Measurements from ENCODE around the gene INHBB. TPM values are rescaled to one million over a fixed set of nuclear protein-coding genes. Genes with fewer than 3 reads are reported as not detected.

INHBB gene
- total RNA-seq, 1 donor from 2014 or later = 0.62 TPM

DNA sequence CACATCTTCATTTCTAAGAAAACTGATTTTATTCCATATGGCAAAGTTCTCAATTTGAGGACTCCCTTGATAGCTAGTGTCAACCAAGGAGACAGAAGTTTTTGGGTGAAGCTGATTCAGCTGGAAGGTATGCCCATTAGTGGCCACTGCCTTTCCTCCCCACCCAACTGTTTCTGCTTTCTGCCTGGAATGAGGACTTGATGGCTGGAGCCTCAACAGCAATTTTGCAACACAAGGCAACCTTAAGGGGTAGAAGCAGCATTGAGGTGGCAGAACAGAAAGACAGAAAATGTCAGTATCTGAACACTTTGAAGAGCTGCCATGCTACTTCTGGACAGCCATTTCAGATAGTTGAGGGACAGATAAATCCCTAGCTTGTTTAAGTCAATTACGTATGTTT, 47.0 kb downstream of the INHBB start:
- Mint-ChIP-seq H3K27ac (ENCODE audit: unreplicated experiment) (no peak overlapping the region), H3K27me3 (ENCODE audit: unreplicated experiment) (peaks cover 18% of the 10 kb centered on the region), H3K36me3 (ENCODE audit: unreplicated experiment) (no peaks in the 10 kb centered on the region), H3K4me3 (ENCODE audit: unreplicated experiment) (no peak overlapping the region), H3K9me3 (ENCODE audit: unreplicated experiment) (no peaks in the 10 kb centered on the region), H3K4me1 (ENCODE audit: unreplicated experiment) (peaks cover 3% of the 10 kb centered on the region)
- TF ChIP-seq, protein P1, sequence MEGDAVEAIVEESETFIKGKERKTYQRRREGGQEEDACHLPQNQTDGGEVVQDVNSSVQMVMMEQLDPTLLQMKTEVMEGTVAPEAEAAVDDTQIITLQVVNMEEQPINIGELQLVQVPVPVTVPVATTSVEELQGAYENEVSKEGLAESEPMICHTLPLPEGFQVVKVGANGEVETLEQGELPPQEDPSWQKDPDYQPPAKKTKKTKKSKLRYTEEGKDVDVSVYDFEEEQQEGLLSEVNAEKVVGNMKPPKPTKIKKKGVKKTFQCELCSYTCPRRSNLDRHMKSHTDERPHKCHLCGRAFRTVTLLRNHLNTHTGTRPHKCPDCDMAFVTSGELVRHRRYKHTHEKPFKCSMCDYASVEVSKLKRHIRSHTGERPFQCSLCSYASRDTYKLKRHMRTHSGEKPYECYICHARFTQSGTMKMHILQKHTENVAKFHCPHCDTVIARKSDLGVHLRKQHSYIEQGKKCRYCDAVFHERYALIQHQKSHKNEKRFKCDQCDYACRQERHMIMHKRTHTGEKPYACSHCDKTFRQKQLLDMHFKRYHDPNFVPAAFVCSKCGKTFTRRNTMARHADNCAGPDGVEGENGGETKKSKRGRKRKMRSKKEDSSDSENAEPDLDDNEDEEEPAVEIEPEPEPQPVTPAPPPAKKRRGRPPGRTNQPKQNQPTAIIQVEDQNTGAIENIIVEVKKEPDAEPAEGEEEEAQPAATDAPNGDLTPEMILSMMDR (IDR thresholded peaks at IDR 0.05) = no peak
- no peak for DNase-seq (ENCODE audit: extremely low spot score, unreplicated experiment)

DNA sequence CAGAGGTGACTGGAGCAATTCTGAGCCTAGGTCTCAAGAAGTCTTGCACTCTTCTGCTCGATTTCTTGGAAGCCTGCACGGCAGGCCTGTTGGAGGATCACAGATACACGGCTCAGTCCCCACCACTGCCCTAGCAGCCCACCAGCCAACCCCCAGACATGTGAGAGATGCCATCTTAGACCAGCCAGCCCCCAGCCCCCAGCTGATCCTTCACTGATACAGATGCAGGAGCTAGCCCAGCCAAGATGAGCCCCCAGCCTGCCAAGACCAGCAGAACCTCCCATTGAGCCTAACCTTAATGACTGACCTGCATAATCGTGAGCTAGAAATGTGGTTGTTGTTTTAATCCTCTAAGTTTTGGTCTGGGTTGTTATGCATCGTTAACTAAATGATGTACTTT, 47.5 kb downstream of the INHBB start:
- no peak overlapping the region for H3K27ac Mint-ChIP-seq (ENCODE audit: unreplicated experiment)
- no peak overlapping the region for H3K4me3 Mint-ChIP-seq (ENCODE audit: unreplicated experiment)
- peaks cover 7% of the 10 kb centered on the region for H3K4me1 Mint-ChIP-seq (ENCODE audit: unreplicated experiment)
- TF ChIP-seq, protein P1 (IDR thresholded peaks at IDR 0.05) = no peak
- peaks cover 18% of the 10 kb centered on the region for H3K27me3 Mint-ChIP-seq (ENCODE audit: unreplicated experiment)
- peak; percentile 71 for DNase-seq (ENCODE audit: extremely low spot score, unreplicated experiment)
- H3K36me3 Mint-ChIP-seq (ENCODE audit: unreplicated experiment) = no peaks in the 10 kb centered on the region
- H3K9me3 Mint-ChIP-seq (ENCODE audit: unreplicated experiment) = no peaks in the 10 kb centered on the region

DNA sequence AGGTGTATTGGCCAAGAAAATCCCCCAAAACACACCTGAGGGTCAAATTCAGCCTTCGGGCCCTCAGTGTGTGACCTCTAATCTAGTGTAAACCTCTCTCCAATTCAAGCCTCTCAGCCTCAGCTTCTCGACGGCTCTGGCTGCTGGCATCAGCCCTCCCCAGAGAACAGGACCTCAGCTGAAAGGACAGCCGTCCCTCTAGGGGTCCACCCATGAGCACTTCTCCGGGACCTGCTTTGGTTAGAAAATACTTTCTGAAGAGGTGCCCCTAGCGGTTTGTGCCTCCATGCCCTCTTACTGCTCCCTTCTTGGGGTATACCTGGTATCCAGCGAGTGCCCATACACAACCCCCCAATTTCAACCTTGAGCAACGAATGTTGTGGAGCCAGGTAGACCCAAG, 48.8 kb downstream of the INHBB start:
- Mint-ChIP-seq H3K4me3 (ENCODE audit: unreplicated experiment) (no peak overlapping the region), H3K9me3 (ENCODE audit: unreplicated experiment) (no peaks in the 10 kb centered on the region), H3K27ac (ENCODE audit: unreplicated experiment) (no peak overlapping the region), H3K36me3 (ENCODE audit: unreplicated experiment) (no peaks in the 10 kb centered on the region), H3K27me3 (ENCODE audit: unreplicated experiment) (peaks cover 15% of the 10 kb centered on the region), H3K4me1 (ENCODE audit: unreplicated experiment) (peaks cover 8% of the 10 kb centered on the region)
- DNase-seq (ENCODE audit: extremely low spot score, unreplicated experiment) = no peak
- TF ChIP-seq, protein P1 (IDR thresholded peaks at IDR 0.05) = no peak

DNA sequence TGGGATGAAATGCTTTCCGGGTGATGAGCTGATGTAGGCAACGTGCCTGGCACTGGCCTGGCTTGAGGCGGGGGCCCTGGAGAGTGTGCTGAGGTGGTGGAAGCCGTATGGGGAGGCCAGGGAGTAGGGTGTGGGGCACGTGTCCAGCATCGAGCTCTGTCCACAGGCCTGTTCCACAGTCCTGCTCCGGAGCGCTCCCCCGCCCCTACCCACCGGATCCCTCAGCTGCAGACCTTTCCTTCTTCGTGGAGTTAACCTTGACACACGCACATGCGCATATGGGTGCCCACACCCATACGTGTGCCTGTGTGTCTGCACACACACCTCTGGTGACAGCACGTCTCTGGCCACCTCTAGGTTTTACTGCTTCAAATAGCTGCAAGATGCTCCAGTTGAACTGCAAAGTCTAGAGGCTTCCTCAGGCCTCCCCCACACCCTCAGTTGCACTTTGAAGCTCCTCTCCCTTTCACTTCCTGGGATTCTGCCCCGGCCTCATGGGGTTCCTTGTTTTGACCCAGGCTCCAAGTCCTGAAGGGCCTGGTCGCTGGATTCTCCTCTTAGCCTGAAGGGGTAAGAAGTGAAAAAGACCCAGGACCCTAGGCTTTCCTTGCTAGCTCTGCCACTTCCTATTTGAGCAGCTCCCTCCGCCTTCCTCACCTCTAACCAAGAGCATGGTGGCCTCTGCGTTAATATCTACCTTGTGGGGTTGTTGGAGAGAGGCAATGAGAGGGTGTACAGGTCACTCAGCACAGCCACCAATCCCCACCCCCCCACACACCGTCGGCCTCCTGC, 49.5 kb downstream of the INHBB start:
- Mint-ChIP-seq H3K27me3 (ENCODE audit: unreplicated experiment) (peaks cover 13% of the 10 kb centered on the region), H3K27ac (ENCODE audit: unreplicated experiment) (no peak overlapping the region), H3K4me1 (ENCODE audit: unreplicated experiment) (peaks cover 8% of the 10 kb centered on the region), H3K9me3 (ENCODE audit: unreplicated experiment) (no peaks in the 10 kb centered on the region), H3K4me3 (ENCODE audit: unreplicated experiment) (no peak overlapping the region), H3K36me3 (ENCODE audit: unreplicated experiment) (no peaks in the 10 kb centered on the region)
- no peak for DNase-seq (ENCODE audit: extremely low spot score, unreplicated experiment)
- TF ChIP-seq, protein P1 (IDR thresholded peaks at IDR 0.05) = no peak

DNA sequence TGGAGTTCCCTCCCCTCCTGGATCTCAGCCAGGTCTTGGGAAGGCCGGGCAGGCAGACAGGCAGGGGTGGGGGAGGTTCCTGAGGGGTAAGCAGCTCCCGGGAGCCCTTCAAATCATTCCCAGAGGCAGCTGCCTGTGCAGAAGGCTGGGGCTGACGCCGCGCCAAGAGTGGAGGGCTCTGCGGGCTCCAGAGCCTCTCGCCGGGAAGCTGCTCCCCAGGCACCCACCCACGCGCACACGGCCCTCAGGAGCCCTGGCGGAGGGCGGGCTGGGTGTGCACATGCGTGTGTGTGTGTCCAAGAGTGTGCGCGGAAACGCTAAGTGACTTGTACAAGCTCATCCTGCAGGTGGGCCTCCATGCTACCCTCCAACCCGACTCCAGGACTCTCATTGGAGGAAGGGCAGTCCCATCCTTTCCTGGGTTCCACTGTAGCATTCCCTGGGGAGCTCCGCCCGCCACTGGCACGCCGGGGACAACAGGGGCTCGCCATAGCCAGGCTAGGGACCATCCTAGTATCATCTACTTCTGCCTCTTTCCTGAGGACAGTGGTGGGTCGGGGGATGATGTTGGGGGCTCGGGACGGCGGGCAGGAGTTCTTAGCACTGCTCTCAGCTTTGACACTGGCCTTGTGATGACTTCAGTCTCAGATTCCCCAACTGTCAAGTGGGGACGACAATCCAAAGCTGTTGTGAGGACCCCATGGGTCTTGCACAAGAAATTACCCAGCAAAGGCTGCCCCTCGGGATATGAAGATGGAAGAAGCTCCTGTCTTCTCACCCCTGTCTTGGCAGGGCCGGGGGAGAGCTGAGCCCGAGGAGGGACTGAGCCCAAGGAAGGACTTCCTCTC, 50.3 kb downstream of the INHBB start:
- TF ChIP-seq, protein P1 (IDR thresholded peaks at IDR 0.05) = no peak
- Mint-ChIP-seq H3K36me3 (ENCODE audit: unreplicated experiment) (no peaks in the 10 kb centered on the region), H3K4me1 (ENCODE audit: unreplicated experiment) (peaks cover 8% of the 10 kb centered on the region), H3K27me3 (ENCODE audit: unreplicated experiment) (peaks cover 20% of the 10 kb centered on the region), H3K27ac (ENCODE audit: unreplicated experiment) (no peak overlapping the region), H3K4me3 (ENCODE audit: unreplicated experiment) (no peak overlapping the region), H3K9me3 (ENCODE audit: unreplicated experiment) (no peaks in the 10 kb centered on the region)
- no peak for DNase-seq (ENCODE audit: extremely low spot score, unreplicated experiment)

Data from osteocyte (in vitro differentiated cells).